HG03066 (cell line): Measurements from ENCODE around the gene IQCC.

Experiments used
- ATAC-seq: cut with Tn5 transposase; IDR thresholded peaks from one replicate; pipeline ENCODE4 v1.9.1; 2021; ENCODE audit warnings: low read depth; ENCODE audit not compliant: unreplicated experiment

The IQCC gene

DNA sequence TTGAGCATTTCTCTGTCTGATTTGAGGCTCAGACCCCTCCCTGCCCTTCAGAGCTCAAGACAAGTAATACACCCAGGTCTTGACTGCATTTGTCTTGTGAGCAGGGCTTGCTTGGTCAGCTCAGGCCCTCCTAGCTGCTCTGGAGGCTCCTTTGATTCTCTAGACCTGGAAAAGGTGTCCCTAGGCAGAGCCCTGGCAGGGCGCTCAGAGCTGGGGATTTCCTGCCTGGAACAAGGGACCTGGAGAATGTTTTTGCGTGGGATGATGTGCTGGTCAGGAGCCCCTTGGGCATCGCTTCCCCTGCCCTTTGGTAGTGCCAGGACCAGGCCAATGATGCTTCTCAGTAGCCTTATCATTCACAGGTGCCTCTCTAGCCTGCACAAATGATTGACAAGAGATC, 9.9 kb upstream of the IQCC start:
- ATAC-seq, result no peak

DNA sequence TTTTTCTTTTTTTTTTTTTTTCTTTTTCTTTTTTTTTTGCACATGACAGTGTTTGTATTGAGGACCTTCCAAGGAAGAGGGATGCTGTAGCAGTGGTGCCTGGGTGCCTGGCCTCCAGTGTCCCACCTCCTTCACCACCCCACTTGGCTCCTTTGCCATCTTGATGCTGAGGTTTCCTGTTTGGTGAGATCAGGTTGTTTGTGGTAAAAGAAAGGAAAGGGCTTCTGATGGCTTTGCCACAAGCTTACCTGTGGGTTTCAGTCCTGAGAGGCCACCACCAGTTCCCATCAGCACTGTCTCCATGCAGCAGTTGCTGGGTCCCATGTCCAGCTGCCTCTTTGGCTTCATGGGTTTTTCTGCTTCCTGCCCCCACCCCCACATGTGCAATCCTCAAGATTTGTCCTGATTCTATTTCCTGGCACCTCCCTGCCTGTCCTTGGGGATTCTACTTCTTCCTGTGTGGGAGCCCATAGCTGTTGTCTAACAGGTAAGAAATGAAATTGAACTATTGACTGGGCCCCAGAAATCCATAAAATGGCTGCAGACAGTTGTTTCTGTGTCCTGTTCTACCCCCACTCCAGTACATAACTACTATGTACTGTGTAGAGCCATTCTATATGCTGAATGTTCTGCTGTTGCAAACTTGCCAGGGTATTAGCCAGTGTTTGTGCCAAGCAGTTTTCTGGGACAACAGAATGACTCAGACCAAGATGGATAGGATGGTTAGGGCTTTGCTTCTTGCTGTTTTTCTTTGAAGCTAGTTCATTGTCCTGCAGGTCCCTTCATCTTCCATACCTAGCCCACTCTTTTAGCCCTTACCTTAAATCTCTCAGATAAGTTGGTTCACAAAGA, 9.3 kb upstream of the IQCC start:
- ATAC-seq, result no peak

DNA sequence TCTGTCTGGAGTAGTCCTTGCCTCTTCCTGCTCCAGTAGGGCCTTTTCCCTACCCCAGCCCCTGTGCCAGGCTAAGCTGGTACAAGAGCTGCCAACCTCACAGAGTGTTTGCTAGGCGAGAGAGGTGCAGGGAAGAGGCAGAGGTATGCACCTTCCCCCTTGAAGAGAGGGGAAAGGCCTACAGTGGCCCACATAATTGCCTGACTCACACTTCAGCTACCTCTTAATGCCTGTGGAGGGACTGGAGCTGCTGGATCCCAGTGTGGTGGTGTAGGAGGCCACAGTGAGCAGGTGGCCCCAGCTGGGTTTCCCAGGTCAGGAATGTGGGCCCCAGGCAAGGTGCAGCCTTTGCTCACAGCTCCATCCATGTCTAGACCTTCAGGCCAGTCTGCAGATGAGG, 8.4 kb upstream of the IQCC start:
- no peak for ATAC-seq

DNA sequence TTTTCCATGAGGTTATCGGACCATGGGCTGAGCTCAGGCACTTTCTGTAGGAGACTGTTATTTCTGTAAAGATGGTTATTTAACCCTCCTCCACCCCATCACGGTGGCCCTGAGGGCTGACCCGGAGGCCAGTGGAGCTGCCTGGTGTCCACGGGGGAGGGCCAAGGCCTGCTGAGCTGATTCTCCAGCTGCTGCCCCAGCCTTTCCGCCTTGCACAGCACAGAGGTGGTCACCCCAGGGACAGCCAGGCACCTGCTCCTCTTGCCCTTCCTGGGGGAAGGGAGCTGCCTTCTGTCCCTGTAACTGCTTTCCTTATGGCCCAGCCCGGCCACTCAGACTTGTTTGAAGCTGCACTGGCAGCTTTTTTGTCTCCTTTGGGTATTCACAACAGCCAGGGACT, 7.6 kb upstream of the IQCC start:
- ATAC-seq, result no peak

DNA sequence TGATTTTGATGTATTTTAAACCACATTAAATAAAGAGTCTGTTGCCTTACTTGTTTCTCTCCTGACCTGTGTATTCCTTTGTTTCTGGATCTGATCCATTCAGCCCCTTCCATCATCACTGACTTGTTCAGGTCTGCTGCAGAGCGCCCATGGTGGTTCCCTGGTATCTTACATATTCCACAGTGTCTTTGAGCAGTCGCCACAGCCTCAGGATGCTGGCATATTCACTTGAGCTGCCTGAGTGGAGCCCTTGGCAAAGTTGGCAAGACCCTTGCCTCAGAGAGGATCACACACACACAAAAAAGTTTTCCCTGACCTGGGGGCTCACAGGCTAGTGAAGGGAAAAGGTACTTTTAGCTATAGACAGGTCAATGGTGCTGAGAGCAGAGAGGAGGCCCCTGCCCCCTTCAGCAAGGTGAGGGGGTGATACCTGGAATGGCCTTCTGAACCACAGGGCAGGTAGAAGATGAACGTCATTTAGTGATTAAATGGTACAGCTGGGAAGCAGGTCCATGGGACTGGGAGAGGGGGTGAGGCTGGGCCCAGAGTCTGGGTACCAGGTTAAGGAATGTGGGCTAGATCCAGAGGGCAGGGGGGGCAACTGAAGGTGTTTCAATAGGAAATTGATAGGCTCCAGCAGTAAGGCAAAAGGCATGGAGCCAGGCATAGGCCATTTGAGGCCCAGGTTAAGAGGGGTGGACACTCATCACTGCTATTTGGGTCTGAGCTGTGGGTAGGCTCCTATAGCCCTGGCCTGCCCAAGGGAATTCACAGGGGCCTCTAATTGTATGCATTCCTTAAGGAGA, 7.0 kb upstream of the IQCC start:
- ATAC-seq, result no peak

DNA sequence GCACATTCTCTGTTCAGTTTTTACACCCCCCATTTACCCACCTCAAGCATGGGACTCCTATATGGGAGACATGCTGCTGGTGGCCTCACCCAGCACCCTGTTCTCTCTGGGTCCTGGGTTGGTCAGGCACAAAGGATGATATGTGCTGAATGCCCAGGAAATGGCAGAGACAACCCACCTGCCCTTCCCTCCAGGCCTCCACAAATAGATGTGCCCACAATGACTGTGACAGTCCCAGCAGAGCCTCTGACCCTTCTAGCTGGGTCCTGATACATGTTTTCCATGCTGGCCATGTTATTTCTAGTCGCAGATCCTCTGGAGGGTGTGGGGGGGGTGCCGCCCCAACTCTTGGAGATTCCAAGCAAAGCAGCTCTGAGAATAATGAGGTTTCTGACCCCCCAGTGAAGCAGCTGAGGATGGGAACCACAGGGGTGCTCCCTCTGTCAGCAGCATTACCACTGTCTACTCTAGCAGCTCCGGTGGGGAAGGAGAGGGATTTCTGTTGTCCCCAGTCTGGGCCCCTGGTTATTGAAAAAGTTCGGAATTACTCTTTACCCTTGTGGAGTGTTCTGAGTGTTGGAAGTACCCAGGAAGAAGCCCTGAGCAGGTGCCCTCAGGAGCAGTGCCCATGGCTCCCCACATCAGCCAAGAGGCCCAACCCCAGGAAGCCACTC, 6.3 kb upstream of the IQCC start:
- ATAC-seq, result no peak

DNA sequence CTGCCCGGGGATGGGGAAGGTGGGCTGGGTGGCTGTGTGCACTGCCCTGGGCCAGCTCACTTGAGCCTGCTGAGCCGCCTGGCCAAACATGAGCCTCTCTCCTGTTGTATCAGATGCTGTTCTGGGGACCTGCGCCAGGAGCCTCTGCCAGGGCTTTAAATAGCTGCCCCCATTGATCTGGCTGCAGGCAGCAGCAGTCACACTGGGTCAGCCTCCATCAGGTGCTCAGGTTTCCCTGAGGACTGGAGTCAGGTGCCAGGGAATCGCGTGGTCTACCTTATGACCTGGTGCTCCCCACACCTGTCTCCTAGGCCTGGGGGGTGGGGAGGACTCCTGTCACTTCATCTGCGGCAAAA, 5.8 kb upstream of the IQCC start:
- ATAC-seq, result no peak

DNA sequence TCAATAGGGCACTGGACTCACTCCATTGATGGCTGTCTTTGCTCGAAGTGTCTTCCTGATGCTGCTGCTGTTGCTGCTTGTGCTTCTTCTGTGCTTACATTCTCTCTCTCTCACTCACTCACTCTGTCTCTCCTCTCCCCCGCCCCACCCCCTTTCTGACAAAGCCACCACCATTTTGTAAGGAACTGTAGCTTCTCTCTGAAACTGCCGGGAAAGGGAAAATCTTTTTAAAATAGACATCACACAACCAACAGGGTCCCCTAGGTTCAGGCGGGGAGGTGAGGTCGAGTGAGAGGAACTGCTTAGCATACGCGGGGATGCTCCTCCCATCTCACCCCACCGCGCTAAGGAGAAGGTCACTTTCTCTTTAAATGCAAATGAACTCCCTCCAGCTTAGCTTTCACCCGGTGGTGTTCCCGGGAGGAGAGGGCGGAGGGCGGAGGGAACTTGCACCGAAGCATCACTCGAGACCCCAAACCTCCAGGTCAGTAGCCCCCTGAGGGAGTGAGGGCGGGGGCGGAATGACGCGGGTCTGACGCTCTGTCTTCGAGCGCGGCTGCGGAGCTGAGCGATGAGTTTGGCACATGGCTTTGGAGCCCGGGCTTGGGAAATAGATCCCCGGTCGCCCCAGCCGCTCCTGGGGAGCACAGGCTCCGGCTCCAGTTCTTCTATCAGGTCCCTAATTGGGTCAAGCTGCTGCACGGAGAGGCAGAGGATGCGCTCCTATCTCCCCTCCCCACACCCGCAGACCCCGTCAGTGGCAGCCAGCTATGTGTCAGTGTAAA, 5.1 kb upstream of the IQCC start, which contains the start of gene CCDC28B:
Gene CCDC28B, plus strand, starts transcription at position 370 of the 785 bp plus-strand sequence. CDS start 1,341 bp downstream, outside the sequence.
- no peak for ATAC-seq

DNA sequence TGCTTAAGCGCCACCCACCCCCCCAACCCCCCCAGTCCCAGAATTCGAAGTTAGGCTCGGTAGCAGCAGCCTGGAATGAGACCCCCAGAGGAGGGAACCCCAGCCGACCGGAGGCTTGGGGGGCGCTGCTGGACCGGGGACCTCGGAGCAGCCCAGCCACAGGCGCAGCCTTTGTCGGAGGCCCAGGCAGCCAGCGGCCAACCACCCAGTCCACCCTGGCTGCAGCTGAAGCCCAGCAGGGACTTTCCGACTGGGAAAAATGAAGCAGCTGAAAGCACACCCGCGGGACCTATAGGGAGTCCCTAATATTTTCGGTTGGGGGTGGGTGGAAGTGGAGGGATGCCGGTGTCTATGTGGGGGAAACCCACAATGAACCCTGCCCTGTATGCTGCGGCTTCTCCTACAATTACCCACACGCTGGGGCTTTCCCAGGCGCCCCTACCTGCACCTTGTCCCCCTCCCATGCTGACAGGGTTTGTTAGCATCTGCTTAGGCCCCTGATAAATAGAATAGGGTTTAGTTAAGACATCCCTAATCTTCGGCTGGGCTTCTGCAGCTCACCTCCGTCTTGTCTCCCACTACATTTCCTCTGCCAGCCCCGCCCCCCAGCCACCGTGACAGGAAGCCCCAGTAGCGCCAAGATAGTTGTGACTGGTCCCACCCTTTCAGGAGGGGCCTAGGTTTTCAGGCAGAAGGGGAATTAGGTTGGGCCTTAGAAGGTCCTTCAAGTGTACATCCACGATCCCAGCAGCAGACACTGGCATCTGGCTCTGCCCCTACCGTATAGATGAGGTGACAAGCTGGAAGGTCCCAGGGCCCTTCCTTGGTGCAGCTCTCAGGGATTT, 4.2 kb upstream of the IQCC start:
- ATAC-seq, result no peak

DNA sequence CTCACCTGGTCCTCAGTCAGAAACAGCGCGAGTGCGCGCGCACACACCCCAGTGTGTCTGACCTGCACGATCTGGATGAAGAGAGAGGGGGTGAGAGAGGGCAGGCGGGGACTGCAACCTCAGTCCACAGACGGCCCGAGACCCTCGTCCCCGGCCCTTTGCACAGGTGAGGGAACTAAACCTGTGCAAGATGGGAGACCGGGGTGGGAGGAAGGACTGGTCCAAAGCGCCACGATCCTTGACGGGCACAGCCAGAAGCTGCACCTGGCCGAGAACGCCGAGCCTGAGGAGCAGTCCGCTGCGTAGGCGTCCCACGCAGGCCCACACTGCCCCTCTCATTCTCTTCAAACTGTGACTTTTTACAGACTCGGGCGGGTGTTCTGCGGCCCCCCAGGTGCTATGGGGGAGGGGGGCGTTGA, 519 bp upstream of the IQCC start:
- no peak for ATAC-seq

DNA sequence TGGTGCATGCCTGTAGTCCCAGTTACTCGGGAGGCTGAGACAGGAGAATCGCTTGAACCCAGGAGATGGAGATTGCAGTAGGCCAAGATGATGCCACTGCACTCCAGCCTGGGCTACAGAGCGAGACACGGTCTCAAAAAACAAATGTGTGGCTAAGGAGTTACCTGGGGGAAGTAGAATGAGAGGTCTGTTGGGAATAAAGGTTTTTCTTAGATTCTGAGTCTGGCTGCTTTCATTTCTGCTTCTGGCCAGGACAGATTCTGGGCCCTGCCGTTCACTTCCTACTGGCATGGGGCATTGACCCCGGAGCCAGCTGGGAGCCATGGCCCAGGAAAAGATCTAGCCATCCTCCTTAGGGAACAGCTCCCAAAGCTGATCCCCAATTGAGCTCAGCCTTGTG, 3.0 kb downstream of the IQCC start:
- no peak for ATAC-seq

DNA sequence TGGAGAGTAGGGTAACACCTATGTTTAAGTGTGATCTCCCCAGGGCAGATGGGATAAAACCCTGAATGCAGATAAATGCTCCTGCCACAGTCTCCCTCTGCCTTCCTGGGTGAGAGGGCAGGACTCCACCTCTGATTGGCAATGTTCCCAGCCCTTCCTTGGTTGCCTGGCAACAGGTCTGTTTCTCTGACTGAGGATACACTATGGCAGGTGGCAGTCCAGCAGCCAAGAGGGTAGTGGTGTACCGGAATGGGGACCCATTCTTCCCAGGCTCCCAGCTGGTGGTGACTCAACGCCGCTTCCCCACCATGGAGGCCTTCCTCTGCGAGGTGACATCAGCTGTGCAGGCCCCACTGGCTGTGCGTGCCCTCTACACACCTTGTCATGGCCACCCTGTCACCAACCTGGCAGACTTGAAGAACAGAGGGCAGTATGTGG, 3.4 kb downstream of the IQCC start, which contains the start of gene DCDC2B:
Gene DCDC2B, plus strand, starts transcription at position 199 of the 438 bp plus-strand sequence. Its CDS starts 5 bp downstream, at position 204.
- ATAC-seq, result no peak

DNA sequence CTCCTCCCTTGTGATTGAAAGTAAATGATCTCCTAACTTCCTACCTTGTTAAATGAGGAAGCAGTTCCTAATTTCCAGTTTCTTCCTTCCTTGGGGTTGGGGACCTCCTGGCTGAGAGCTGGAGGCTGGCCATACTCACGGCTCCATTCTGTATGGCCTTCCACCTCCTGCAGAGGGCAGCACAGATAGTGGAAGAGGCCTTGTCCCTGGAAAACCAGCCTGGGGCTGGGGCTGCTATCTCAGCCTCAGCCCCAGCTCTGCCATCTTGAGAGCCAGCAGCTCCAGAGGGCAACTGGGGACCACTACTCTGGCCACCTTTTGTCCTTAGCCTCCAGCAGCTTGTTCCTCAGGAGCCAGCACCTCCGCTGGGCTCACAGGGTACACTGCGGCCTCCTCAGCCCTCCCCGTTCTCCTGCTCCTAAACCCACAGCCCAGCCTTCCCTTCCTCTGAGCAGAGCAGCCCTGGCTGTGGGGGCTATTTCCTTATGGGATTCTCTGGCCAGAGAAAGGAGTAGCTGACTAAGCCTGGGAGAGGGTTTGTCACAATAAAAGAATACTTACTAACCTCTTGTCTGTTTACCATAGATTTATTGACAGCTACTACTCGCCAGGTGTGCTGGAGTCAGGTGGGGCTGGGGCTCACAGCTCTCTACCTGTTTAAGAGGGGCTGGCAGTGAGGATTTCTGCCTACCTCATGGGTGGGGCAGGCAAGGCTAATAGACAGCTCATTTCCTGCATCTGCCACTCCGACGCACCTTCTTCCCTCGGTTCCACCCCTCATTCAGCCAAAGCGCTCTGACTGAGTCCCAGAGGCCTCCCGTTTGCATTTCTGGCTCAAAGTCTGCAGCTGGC, 10.4 kb downstream of the IQCC start:
- no peak for ATAC-seq

DNA sequence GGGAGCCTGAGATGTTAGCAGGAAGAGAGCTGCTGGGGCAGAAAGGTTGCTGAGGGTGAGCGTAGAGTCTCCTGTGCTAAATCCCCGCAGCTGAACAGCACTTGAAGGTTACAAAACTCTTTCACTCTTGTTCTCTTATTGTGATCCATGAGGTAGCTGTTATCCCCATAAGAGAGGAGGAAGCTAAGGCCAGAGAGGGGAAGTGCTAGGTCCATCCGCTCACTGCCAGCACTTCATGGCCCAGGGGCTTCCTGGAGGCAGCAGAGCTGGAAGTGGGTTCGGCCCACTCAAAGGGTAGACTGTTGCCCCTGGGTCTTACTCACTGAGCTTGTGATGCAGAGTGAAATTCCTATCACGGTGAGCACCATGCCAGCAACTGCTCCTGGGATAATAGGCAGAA, 11.1 kb downstream of the IQCC start:
- ATAC-seq, result no peak

DNA sequence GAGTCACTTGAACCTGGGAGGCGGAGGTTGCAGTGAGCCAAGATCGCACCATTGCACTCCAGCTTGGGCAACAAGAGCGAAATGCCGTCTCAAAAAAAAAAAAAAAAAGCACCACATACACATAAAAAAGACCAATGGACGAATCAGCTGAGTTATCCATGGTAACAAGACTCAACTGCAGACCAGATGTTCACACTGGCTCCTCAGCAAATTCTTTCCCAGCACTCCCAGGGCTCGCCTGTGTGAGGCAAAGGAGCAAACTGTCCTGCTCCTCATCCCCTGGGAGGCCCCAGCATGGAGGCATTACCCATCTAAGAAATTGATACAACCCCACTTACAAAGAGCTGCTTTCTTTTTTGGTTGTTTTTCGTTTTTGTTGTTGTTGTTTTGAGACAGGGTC, 13.6 kb downstream of the IQCC start:
- ATAC-seq, result no peak

DNA sequence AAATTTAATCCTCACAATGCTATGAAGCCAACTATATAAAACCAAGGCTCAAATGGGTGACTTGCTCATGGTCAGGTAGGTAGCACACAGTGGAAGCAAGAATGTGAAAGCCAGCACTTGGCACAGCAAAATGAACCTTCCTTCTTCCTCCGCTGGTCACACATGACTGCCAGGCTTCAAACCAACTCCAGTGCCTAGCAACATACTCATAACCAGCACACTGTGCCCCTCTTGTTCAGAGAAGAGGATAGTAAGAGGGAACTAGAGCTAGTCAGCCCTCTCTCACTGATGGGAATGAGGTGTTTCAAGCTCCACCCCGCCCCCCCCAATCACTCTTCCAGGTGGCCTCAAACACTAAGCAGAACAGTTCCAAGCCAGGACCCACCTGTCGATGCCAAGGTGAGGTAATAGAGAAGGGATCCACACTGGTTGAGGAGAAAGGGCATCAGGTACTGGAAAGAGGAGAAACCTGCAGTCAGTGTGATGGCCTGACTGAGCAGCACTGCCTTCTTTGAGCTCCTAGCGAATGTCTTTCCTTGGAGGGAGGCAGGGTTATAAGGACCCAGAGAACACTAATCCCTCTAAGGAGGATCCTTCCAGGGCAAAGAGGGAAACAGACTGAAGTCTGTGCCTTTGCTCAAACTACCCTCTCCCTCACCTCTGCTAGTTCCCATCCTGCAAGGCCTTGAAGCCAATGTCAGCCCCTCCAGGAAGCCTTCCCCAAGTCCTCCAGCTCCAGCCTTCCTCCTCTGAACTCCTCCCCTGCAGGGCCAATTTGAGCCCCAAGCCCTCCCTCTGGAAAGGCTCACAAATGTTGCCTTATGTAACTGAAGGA, 15.5 kb downstream of the IQCC start:
- no peak for ATAC-seq

DNA sequence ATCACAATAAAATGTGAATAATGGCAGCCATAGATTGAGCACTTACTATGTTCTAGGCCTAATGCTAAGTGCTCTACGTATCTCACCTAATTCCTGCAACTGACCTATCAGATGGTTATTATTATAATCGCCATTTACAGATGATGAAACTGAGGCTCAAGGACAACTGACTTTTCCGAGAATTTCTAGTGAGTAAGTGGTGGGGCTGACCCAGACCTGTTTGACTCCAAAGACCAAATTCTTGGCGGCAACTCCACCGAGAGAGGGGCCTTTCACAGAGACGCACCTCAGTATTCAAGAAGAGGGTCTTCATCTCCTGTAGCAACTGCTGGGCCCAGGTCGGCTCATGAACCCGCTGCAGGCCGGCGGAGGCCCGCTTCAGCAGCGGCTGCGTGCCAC, 16.1 kb downstream of the IQCC start:
- no peak for ATAC-seq
